ENCODE results near the gene MAPK10.

DNA sequence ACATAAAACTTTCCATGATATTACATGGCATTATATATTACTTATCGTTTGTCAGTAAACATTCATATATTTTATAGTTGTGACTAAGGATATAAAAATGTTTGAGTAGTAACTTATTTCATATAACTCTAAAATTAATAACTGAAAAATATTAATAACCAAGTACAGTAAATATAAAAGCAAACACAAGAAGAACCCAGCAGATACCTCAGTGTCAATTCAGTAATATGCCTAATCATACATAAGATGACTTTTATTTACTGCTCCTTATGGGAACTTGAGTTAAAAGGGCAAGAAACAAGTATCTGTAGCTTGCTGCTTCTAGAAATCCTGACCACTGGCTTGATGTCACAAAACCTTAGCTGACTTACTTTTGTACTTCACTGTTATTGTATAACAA, 28.4 kb upstream of the MAPK10 start:
- TF ChIP-seq FOXM1 (IDR thresholded peaks at IDR 0.05; ENCODE audit: borderline replicate concordance): no peak
- no peak for TF ChIP-seq ZNF384 (IDR thresholded peaks at IDR 0.05)
- no peak for TF ChIP-seq BHLHE40 (IDR thresholded peaks at IDR 0.05; ENCODE audit: borderline replicate concordance)
- no peak for TF ChIP-seq SUZ12 (IDR thresholded peaks at IDR 0.05)
- no peak for TF ChIP-seq FOXK2 (IDR thresholded peaks at IDR 0.05)
- no peak for TF ChIP-seq LEF1 (IDR thresholded peaks at IDR 0.05; ENCODE audit: borderline replicate concordance)
- no peak for TF ChIP-seq HDGF (IDR thresholded peaks at IDR 0.05; ENCODE audit: borderline replicate concordance)
